SK-MEL-5 (cell line): ENCODE data around the gene ELOVL1. TPM values are rescaled to one million over a fixed set of nuclear protein-coding genes. Genes with fewer than 3 reads are reported as not detected.

ENCODE experiments used
- DNase-seq: peaks from one replicate; pipeline ENCODE4 v3.0.0-alpha.2; 2016; ENCODE audit warnings: low read depth, low spot score
- in situ Hi-C: cut with HindIII; loops from 2 replicates; pipeline ENCODE4 v1.10.0; 2016; ENCODE audit warnings: low sequenced_read_pairs, high pct_unique_total_duplicates, low pct_unique_long_range_greater_than_20kb
- total RNA-seq: library from RNA; depleted of rRNA; stranded (reverse); fragments of >200 nt; shearing (Covaris generic); gene quantifications from 2 replicates; pipeline ENCODE4 v1.2.3, GENCODE V29; 2014; rRNA removed

Gene ELOVL1
- total RNA-seq, 1 experiment from 2014 or later = 69.4 TPM

- in situ Hi-C loops = no loop called here
- no peak for DNase-seq
These were observed 49.0 kb downstream of the ELOVL1 start for GRCh38 chr1:43318831-43319230.

- in situ Hi-C loops = no loop called here
- no peak for DNase-seq
These were observed 49.9 kb downstream of the ELOVL1 start for GRCh38 chr1:43317817-43318471.

- in situ Hi-C loops = no loop called here
- DNase-seq = no peak
These were observed 50.9 kb downstream of the ELOVL1 start for GRCh38 chr1:43316738-43317520.

GRCh38 chr1:43315963-43316737 is 51.7 kb downstream of the ELOVL1 start:
- DNase-seq = no peak
- in situ Hi-C loops = no loop called here

DNA sequence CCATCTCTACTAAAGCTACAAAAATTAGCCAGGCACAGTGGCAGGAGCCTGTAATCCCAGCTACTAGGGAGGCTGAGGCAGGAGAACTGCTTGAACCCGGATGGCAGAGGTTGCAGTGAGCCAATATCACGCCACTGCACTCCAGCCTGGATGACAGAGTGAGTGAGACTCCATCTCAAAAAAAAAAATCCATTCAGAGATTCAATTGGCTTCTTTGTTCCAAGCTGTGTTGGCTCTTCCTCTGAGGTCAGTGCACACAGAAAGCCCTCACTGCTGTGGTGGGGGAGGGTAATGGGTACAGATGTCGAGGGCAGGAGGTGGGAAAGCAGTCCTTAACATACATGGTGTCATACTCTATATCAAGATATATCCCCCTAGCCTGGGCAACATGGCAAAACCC is 52.3 kb downstream of the ELOVL1 start:
- DNase-seq = peak; percentile 28
- in situ Hi-C loops = no loop called here

DNA sequence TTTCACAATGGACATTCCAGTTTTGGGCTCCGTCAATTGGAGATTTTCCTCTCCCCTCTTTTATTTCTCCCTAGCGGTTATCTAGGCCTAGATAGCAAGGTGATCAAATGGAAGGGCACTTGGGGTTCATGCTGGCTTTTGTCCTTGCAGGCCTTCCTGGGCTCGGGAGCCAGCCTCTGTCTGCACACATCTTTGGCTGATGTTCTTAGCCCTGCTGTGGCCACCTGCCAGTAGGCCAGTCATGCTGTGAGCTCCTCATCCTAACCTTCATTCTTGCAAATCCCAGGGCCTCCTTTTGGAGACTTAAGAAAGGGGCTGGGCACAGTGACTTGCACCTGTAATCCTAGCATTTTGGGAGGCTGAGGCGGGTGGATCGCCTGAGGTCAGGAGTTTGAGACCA is 53.6 kb downstream of the ELOVL1 start:
- no peak for DNase-seq
- in situ Hi-C loops = no loop called here

- in situ Hi-C loops = no loop called here
- no peak for DNase-seq
These were observed 54.0 kb downstream of the ELOVL1 start for GRCh38 chr1:43313771-43314170.

Other genes with a start within 250 kb of the ELOVL1 start
- gene EBNA1BP2, start 195.7 kb downstream of the ELOVL1 start, total RNA-seq = 146 and 172 TPM in 2 replicates
- not detected in 2 replicates for gene CFAP57, start 195.7 kb downstream of the ELOVL1 start, total RNA-seq
- not detected in 2 replicates for gene TMEM125, start 98.0 kb downstream of the ELOVL1 start, total RNA-seq
- gene C1orf210, start 82.4 kb downstream of the ELOVL1 start, total RNA-seq = not detected in 2 replicates
- 0.08 TPM in 1 of 2 replicates, not detected in the other for gene TIE1, start 67.0 kb downstream of the ELOVL1 start, total RNA-seq
- gene MPL, start 30.2 kb downstream of the ELOVL1 start, total RNA-seq = not detected in 2 replicates
- gene CDC20, start 9.0 kb downstream of the ELOVL1 start, total RNA-seq = 46.6 and 51.2 TPM in 2 replicates
- 41.3 and 46.9 TPM in 2 replicates for gene MED8, start 21.8 kb upstream of the ELOVL1 start, total RNA-seq
- 7.1 and 10.5 TPM in 2 replicates for gene SZT2, start 21.9 kb upstream of the ELOVL1 start, total RNA-seq
- gene HYI, start 85.9 kb upstream of the ELOVL1 start, total RNA-seq = 0.74 and 2.5 TPM in 2 replicates
- gene PTPRF, start 162.9 kb upstream of the ELOVL1 start, total RNA-seq = 6.3 and 8.7 TPM in 2 replicates